Fibroblast of the aortic adventitia (primary cell): Measurements from ENCODE around the gene DEXI. TPM values are rescaled to one million over a fixed set of nuclear protein-coding genes. Genes with fewer than 3 reads are reported as not detected.

Source experiments
- DNase-seq: peaks from one replicate; pipeline ENCODE4 v3.0.0-alpha.2; 2010; ENCODE audit warnings: low read depth
- H3K4me3 ChIP-seq: 2 replicates; pipeline ENCODE4 v1.5.1; 2011; ENCODE audit warnings: low read depth, mild to moderate bottlenecking, control low read depth, low read length, moderate library complexity
- CTCF ChIP-seq: IDR thresholded peaks from 2 replicates; pipeline ENCODE4 v1.5.1; 2011; ENCODE audit warnings: mild to moderate bottlenecking, low read length, control low read depth, inconsistent platforms; ENCODE audit not compliant: insufficient read depth
- total RNA-seq: library from RNA; depleted of rRNA; stranded (reverse); fragments of >200 nt; gene quantifications from 2 replicates; pipeline ENCODE4 v1.2.3, GENCODE V29; 2012; ENCODE audit warnings: low replicate concordance

DEXI gene
- total RNA-seq, 1 donor: 35.2 TPM

- TF ChIP-seq CTCF: no peak
- H3K4me3 ChIP-seq: no peak overlapping the region
- no peak for DNase-seq
Observed at GRCh38 chr16:10978871-10979446, 36.7 kb upstream of the DEXI start.

DNA sequence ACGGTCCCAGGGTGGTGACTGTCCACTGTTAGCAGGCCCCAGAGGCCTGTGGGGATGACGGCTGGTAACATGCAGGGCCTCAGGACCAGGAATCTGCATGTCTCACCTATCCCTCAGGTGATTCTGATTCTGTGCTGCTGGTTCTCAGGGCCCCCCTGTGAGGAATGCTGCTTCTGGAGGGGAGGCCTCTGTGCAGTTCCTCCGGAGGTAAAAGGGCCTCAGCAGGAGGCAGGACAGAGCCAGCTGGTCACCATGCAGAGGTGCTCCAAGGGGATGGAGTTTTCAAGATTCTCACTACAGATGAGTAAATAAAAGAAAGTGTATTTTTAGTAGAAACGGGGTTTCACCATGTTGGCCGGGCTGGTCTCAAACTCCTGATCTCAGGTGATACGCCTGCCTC lies 35.9 kb upstream of the DEXI start:
- DNase-seq: no peak
- no peak overlapping the region for H3K4me3 ChIP-seq
- TF ChIP-seq CTCF: no peak

DNA sequence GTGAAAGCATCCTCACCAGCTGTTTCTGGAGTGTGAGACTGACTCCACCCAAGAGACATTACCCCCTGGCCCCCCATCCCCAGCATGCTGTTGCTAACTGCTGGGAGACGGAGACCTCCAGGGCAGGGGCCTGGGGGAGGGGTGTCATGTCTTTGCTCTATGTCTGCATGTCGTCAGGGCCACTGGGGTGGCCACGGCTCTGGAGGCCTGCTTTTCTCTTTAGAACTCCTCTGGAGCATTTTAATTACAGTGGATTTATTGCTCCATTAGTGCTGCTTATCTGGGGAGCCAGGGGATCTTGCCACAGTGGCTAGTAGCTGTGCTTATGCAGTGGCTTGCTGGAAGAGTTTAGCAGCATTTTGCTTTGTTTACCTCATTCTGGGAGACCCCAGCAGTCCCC lies 34.4 kb upstream of the DEXI start:
- TF ChIP-seq CTCF: no peak
- no peak overlapping the region for H3K4me3 ChIP-seq
- no peak for DNase-seq

DNA sequence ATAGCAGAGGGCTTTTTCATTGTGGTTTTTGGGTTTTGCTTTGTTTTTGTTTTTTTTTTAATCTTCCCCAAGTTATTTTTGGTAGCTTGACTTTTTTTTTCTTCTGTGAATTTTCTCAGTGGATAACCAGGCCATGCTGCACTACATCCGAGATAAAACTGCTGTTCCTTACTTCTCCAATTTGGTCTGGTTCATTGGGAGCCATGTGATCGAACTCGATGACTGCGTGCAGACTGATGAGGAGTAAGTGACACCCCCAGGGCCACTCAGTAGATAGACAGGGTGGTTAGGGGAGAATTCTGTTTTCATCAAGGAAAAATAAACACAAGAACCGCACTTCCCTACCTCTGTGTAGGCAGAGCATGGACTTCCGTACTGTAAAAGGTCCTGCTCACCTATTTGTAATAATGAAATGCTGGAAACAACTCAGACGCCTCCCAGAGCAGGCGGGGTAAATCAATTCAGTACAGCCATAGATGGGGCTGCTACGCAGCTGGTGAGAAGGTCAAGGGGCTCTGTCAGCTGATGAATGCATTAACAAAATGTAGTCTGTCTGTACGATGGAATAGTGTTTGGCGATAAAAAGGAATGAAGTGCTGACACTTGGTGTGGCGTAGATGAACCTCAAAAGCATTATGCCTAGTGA lies 30.7 kb upstream of the DEXI start:
- no peak for DNase-seq
- TF ChIP-seq CTCF: no peak
- H3K4me3 ChIP-seq: no peak overlapping the region

DNA sequence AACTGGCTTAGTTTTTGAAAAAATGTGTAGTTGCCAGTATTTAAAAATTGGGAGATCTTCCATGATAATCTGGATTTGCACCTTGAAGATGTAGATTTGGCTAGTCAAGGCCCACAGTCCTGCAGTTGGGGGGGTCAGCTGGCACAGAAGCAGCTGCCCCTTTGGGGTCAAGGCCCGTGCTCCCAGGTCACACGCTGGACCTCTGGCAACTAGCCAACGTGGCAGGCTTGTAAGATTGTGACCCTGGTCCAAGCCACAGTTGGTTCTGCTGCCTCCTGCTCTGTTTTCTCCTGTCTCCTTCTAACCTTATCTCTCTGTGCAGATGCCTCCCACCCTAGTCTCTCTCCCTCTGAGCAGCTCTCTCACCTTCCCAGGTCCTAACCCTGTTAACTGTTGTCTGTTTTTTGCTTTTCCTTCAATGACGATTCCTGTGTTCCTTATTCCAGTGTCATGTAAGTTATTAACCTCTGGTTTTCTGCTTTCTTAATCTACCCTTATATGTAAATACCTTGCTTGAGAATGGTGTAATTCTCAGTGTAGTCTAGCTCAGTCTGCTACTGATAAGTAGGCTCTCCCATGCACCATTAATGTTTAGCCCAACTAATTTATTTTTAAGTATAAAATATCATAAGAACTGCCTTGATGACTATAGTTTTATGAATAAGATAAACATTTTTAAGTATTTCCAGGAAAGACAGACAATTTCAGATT lies 30.0 kb upstream of the DEXI start:
- TF ChIP-seq CTCF: no peak
- DNase-seq: no peak
- H3K4me3 ChIP-seq: no peak overlapping the region

GRCh38 chr16:10971560-10971961 lies 29.3 kb upstream of the DEXI start:
- TF ChIP-seq CTCF: peak; percentile 68
- peak; percentile 96 for DNase-seq

More at GRCh38 chr16:10971560-10971961, 29.3 kb upstream of the DEXI start:
- H3K4me3 ChIP-seq: no peak overlapping the region
